ENCODE measurements around the gene DGCR6.
"Not testable (repeated sequence)": the region's sequence is repeated elsewhere in the genome, so short reads cannot be mapped to it uniquely, and the experiment has no call there.

The DGCR6 gene

DNA sequence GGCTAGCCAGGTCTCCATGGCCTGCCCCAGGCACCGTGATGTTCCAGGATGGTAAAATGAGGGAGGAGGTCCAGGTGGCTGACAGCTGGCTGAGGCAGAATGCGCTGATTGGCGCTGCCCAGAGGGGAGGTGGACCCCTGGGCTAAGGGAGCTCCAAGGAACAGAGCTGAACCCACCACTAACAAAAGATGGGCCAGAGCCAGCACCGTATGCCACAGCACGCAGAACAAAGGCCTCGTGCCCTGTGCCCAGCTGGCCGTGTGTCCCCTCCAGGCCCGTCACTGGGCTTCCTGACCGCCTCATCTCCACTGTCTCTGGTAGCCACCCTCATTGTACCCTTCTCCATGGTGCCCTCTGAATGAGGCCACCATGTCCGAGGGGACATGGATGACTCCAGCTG, 49.6 kb downstream of the DGCR6 start:
- no peak overlapping the region for H3K9ac ChIP-seq (ENCODE audit: low read length)
- peaks cover 3% of the 10 kb centered on the region for H3K27me3 ChIP-seq (replicated peaks; ENCODE audit: control insufficient read depth, insufficient read depth, low read length)
- no peaks in the 10 kb centered on the region for H3K4me1 ChIP-seq (ENCODE audit: control insufficient read depth, insufficient read depth, low read length)
- no peaks in the 10 kb centered on the region for H3K36me3 ChIP-seq (ENCODE audit: control insufficient read depth, insufficient read depth, low read length, severe bottlenecking)
- DNase-seq (ENCODE audit: low read depth): no peak
- H3K4me3 ChIP-seq (ENCODE audit: low read length): no peak overlapping the region
- no peaks in the 10 kb centered on the region for H3K9me3 ChIP-seq (ENCODE audit: control insufficient read depth, low read length)

DNA sequence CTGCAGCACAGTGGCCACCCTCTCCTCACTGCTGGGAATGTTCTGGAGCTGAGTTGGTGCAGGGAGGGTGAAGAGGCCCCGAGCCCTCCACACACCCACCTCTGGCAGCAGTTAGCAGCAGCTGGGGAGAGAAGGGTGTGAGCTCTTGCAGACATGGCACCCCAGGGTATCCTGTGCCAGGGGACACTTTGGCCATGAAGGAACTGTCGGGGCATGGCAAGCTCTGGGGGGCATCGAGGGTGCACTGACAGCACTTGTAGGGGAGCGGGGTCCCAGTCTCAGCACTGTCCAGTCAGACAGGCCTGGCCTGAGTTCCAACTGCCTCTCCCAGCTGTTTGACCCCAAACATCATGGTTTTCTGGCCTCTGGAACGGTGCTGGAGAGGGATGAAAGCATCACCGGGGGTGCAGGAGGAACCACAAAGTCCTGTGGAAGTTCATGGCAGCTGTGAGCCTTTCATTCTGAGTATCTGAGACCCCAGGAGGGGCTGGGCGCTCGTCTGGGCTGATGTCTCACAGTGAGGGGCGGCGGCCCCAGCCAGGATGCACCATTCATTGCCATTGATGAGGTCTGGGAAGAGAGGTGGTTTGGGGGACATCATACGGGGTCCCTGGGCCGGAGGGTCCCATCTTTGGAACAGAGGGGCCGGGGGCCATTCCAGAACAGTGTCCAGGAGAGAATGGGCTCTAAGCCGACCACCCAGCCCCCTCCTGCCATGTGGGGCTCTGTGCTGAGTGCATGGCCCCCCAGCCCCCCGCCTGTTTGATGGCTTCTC, 50.2 kb downstream of the DGCR6 start:
- not testable (repeated sequence) for H3K36me3 ChIP-seq (ENCODE audit: control insufficient read depth, insufficient read depth, low read length, severe bottlenecking); H3K9me3 ChIP-seq (ENCODE audit: control insufficient read depth, low read length); H3K4me1 ChIP-seq (ENCODE audit: control insufficient read depth, insufficient read depth, low read length); H3K27me3 ChIP-seq (replicated peaks; ENCODE audit: control insufficient read depth, insufficient read depth, low read length); DNase-seq (ENCODE audit: low read depth); H3K9ac ChIP-seq (ENCODE audit: low read length); H3K4me3 ChIP-seq (ENCODE audit: low read length)

DNA sequence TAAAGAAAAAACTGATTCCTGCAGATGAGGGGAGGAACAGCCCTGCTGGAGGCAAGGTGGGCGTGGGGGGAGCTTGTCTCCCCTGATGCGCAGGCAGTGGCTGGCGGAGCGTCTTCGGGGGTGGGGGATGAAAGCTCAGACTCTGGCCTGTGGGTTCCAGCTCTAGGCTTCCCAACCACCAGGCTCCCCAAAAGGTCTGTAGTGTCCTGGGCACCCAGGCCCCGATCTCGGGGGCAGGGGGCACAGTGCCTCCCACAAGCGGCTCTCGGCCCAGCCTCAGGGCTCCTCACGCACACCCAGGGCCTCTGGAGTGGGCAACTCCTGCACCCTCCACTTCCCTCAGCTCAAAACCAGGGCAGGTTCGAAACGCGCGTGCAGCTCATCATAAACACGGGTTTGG, 50.8 kb downstream of the DGCR6 start:
- H3K4me1 ChIP-seq (ENCODE audit: control insufficient read depth, insufficient read depth, low read length); DNase-seq (ENCODE audit: low read depth); H3K9ac ChIP-seq (ENCODE audit: low read length); H3K4me3 ChIP-seq (ENCODE audit: low read length); H3K27me3 ChIP-seq (replicated peaks; ENCODE audit: control insufficient read depth, insufficient read depth, low read length); H3K9me3 ChIP-seq (ENCODE audit: control insufficient read depth, low read length); H3K36me3 ChIP-seq (ENCODE audit: control insufficient read depth, insufficient read depth, low read length, severe bottlenecking): not testable (repeated sequence)

DNA sequence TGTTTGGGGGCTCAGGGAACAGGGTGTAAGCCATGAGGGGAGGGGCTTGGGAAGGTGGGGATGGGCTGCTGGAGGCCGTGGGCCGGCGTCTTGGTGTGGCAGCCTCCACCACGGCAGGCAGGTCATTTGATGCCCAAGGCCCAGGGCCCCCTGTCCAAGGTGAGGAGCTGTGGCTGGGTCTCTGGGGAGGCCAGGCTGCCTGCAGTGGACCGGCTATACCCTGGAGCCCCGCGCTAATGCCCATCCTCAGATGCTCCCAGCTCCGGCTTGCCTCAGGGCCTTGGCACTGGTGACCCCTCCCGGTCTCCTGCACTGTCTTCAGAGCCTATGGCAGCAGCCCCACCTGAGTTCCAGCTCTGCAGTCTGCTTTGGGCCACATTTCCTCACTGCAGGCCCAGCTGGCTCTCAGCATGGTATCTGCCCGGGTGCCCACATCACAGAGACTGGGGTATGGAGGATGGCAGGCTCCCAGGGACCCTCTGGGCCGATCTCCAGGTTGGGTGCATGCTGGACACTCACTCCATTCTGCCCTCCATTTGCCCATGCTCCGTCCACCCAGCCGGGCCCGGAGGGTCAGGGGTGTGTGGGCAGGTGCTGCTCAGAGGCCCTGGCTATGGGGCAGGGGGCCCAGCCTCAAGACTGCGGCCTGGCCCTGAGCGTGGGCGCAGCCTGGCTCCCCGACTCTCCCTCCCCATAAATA, 51.7 kb downstream of the DGCR6 start:
- H3K9me3 ChIP-seq (ENCODE audit: control insufficient read depth, low read length); H3K27me3 ChIP-seq (replicated peaks; ENCODE audit: control insufficient read depth, insufficient read depth, low read length); H3K9ac ChIP-seq (ENCODE audit: low read length); H3K36me3 ChIP-seq (ENCODE audit: control insufficient read depth, insufficient read depth, low read length, severe bottlenecking); DNase-seq (ENCODE audit: low read depth); H3K4me1 ChIP-seq (ENCODE audit: control insufficient read depth, insufficient read depth, low read length); H3K4me3 ChIP-seq (ENCODE audit: low read length): not testable (repeated sequence)

DNA sequence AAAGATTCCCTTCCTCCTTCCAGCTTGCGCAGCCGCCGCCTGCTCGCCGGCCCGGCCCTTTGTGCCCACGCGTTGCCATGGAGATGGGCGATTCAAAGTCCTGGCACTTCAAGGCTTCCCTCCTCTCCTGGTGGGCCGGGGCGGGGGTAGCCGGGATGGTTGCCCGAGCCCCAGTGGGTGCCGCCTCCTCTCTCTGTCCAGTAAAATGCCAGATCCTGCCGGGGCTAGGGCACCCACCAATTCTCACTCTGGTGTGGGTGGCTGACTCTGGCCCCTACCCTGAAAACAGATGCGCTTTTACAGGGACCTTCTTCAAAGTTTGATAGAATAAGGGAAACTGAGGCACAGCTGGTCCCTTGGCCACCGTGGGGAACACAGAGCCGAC, 52.2 kb downstream of the DGCR6 start:
- DNase-seq (ENCODE audit: low read depth); H3K9me3 ChIP-seq (ENCODE audit: control insufficient read depth, low read length); H3K9ac ChIP-seq (ENCODE audit: low read length); H3K4me3 ChIP-seq (ENCODE audit: low read length); H3K27me3 ChIP-seq (replicated peaks; ENCODE audit: control insufficient read depth, insufficient read depth, low read length); H3K36me3 ChIP-seq (ENCODE audit: control insufficient read depth, insufficient read depth, low read length, severe bottlenecking); H3K4me1 ChIP-seq (ENCODE audit: control insufficient read depth, insufficient read depth, low read length): not testable (repeated sequence)

DNA sequence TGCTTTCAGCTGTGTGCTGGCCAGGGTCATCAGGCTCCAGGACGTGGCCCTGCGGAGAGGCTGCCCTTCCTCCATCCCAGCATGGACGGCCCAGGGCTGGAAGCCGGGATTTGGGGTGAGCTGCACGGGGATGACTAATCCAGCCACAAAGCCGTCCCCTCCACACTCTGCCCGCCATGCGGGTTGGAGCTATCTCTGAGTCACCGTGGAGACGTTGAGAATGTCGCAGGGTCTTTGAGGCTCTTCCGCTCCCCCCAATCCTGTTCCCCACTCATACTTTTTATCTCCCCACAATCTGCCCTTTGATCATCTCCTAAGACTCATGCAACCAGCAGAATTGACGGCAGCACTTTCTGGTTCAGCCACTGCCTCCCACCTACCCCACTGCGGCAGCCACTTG, 52.6 kb downstream of the DGCR6 start:
- DNase-seq (ENCODE audit: low read depth); H3K9me3 ChIP-seq (ENCODE audit: control insufficient read depth, low read length); H3K27me3 ChIP-seq (replicated peaks; ENCODE audit: control insufficient read depth, insufficient read depth, low read length); H3K4me3 ChIP-seq (ENCODE audit: low read length); H3K4me1 ChIP-seq (ENCODE audit: control insufficient read depth, insufficient read depth, low read length); H3K9ac ChIP-seq (ENCODE audit: low read length); H3K36me3 ChIP-seq (ENCODE audit: control insufficient read depth, insufficient read depth, low read length, severe bottlenecking): not testable (repeated sequence)

DNA sequence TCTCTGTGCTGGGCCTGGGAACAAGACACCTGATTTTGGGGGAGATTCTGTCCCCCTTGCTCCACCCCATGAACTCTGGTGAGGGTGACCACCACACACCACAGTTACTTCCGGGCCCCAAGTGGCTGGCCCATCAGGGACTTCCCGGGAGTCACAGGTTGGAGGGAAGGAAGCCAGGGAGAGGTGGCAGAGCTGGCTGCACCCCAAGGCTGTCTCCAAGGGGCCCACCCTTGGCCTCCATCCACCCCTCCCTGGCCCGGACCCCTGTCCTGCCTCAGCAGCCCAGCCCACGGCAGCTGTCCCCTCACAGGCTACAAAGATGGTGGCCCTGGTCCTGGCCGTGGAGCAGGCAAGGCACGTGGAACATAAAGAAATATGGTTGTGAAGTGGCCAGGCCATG, 53.1 kb downstream of the DGCR6 start:
- H3K9me3 ChIP-seq (ENCODE audit: control insufficient read depth, low read length); H3K27me3 ChIP-seq (replicated peaks; ENCODE audit: control insufficient read depth, insufficient read depth, low read length); H3K4me3 ChIP-seq (ENCODE audit: low read length); H3K4me1 ChIP-seq (ENCODE audit: control insufficient read depth, insufficient read depth, low read length); H3K36me3 ChIP-seq (ENCODE audit: control insufficient read depth, insufficient read depth, low read length, severe bottlenecking); DNase-seq (ENCODE audit: low read depth); H3K9ac ChIP-seq (ENCODE audit: low read length): not testable (repeated sequence)

DNA sequence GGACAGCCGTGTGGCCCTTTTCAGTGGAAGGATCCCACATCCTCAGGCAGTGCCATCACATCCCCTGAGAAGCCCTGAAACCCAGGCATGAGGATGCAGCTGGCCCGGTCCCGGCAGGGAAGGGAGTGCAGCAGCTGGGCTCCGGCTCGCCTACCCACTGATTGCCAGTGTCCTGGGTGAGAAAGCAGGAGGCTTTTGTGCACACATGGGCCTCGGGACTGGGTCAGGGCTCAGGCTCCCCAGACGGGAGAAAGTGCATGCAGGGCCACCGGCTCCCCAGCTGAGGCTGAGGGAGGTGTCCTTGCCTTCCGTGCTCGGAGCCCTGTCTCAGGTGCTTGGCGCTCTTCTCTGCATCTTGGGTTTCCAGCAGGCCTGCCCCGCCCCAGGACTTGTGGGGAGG, 53.6 kb downstream of the DGCR6 start:
- not testable (repeated sequence) for DNase-seq (ENCODE audit: low read depth); H3K9me3 ChIP-seq (ENCODE audit: control insufficient read depth, low read length)

DNA sequence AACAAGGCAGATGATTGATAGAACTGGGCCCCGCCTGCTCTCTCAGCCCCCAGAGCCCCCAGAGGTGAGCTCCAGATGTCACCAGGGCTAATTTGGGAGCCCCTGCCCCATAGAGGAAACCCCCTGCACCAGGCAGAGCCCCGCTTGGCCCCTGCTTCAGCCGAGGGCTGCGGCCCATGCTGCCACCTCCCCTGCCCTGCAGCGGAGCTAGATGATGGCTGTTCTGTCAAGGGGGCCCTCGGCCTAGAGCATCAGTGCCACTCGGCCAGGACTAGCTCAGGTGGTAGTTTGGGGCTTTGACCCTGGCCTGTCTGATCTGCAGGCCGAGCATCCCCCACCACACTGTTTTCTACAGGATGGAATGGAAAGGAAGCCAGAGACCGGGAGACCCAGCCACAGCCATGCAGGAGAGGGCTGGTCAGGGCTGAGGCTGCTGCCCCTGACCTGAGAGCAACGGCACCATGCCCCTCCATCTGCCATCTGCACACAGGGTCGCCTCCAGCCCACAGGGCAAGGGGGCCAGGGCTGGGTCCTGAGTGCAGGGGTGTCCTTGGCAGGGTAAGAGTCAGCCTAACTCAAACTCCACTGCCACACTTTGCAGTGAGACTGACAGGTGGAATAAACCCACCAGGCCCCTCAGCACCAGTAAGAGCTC, 54.2 kb downstream of the DGCR6 start:
- H3K4me1 ChIP-seq (ENCODE audit: control insufficient read depth, insufficient read depth, low read length); DNase-seq (ENCODE audit: low read depth); H3K9me3 ChIP-seq (ENCODE audit: control insufficient read depth, low read length); H3K36me3 ChIP-seq (ENCODE audit: control insufficient read depth, insufficient read depth, low read length, severe bottlenecking); H3K4me3 ChIP-seq (ENCODE audit: low read length); H3K9ac ChIP-seq (ENCODE audit: low read length); H3K27me3 ChIP-seq (replicated peaks; ENCODE audit: control insufficient read depth, insufficient read depth, low read length): not testable (repeated sequence)

More for the DNA sequence above, 53.6 kb downstream of the DGCR6 start:
- H3K4me1 ChIP-seq (ENCODE audit: control insufficient read depth, insufficient read depth, low read length); H3K36me3 ChIP-seq (ENCODE audit: control insufficient read depth, insufficient read depth, low read length, severe bottlenecking); H3K27me3 ChIP-seq (replicated peaks; ENCODE audit: control insufficient read depth, insufficient read depth, low read length); H3K4me3 ChIP-seq (ENCODE audit: low read length); H3K9ac ChIP-seq (ENCODE audit: low read length): not testable (repeated sequence)

DNA sequence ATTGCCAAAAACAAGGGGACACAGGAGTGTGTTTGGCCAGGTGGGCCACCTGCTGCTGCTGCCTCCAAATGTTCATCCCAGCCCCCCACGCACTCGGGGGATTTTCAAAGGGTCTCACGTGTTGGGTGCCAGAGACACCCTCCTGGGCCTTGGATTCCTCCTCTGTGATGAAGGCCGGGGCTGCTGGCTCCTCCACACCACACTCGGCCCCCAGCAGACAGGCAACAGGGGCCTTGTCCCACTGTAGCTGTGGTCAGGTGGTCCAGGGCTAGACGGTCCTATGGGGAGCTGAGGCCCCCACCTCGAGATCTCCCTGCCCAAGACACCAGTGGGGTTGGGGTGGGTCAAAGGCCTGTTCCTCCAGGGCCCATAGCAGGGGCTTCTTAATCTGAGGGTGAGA, 55.1 kb downstream of the DGCR6 start:
- H3K9ac ChIP-seq (ENCODE audit: low read length); H3K36me3 ChIP-seq (ENCODE audit: control insufficient read depth, insufficient read depth, low read length, severe bottlenecking); H3K9me3 ChIP-seq (ENCODE audit: control insufficient read depth, low read length); DNase-seq (ENCODE audit: low read depth); H3K4me1 ChIP-seq (ENCODE audit: control insufficient read depth, insufficient read depth, low read length); H3K4me3 ChIP-seq (ENCODE audit: low read length); H3K27me3 ChIP-seq (replicated peaks; ENCODE audit: control insufficient read depth, insufficient read depth, low read length): not testable (repeated sequence)
